Neutrophil (primary cell): ENCODE measurements around the gene PTPRN2.

Source experiments
- H3K27ac ChIP-seq: fragments of 200-600 bp; sonication (generic); 2 replicates; pipeline ENCODE4 v1.5.1; 2016; ENCODE audit warnings: mild to moderate bottlenecking, moderate library complexity
- H3K27me3 ChIP-seq: fragments of 200-600 bp; sonication (generic); 2 replicates; pipeline ENCODE4 v1.6.0; 2016; ENCODE audit warnings: mild to moderate bottlenecking
- H3K36me3 ChIP-seq: fragments of 200-600 bp; sonication (generic); 2 replicates; pipeline ENCODE4 v1.5.1; 2017
- H3K4me1 ChIP-seq, 2 experiments: fragments of 200-600 bp in 1 of 2; sonication (generic) in 1 of 2; 1 replicate in 1 of 2; 2 replicates in 1 of 2; pipeline versions ENCODE4 v1.5.1 to v1.6.1; 2013 to 2016; ENCODE audit warnings: low read depth in 1 of 2, low read length in 1 of 2, mild to moderate bottlenecking in 1 of 2, moderate library complexity in 1 of 2; ENCODE audit not compliant: control insufficient read depth in 1 of 2, insufficient read depth in 1 of 2
- H3K4me3 ChIP-seq, 2 experiments: fragments of 200-600 bp in 1 of 2; sonication (generic) in 1 of 2; 1 replicate in 1 of 2; 2 replicates in 1 of 2; pipeline ENCODE4 v1.5.1; 2013 to 2016; ENCODE audit warnings: low read depth in 1 of 2, low read length in 1 of 2, mild to moderate bottlenecking in 1 of 2, moderate library complexity in 1 of 2
- H3K9me3 ChIP-seq: fragments of 200-600 bp; sonication (generic); 2 replicates; pipeline ENCODE4 v1.5.1; 2016
- CTCF ChIP-seq: fragments of 200-600 bp; sonication (generic); IDR thresholded peaks from 2 replicates; pipeline ENCODE4 v1.5.1; 2016; ENCODE audit warnings: antibody characterized with exemption

PTPRN2 gene

DNA sequence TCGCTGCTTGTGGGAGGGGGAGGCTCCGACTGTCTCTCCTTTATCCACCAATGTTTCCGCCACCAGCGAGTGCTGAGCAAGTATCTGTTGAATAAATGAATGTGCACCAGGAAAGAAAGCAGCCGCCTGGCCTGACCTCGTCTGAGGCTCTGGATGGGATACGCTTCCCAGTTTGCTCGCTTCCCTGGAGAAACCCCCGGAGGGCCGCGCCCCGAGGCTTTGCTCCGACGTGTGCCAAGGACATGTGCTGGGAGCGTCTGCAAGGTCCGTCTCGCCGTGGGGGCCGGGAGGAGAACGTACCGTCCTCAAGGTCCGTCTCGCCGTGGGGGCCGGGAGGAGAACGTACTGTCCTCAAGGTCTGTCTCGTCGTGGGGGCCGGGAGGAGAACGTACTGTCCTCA, 714.4 kb downstream of the PTPRN2 start:
- H3K9me3 ChIP-seq = no peaks in the 10 kb centered on the region
- no peak overlapping the region for H3K27ac ChIP-seq
- no peaks in the 10 kb centered on the region for H3K27me3 ChIP-seq
- no peak for TF ChIP-seq CTCF
- no peaks in the 10 kb centered on the region for H3K4me1 ChIP-seq
- H3K4me3 ChIP-seq = no peak overlapping the region
- H3K36me3 ChIP-seq = no peaks in the 10 kb centered on the region

- H3K4me1 ChIP-seq = no peaks in the 10 kb centered on the region
- no peaks in the 10 kb centered on the region for H3K36me3 ChIP-seq
- H3K27ac ChIP-seq = no peak overlapping the region
- no peak for TF ChIP-seq CTCF
- no peak overlapping the region for H3K4me3 ChIP-seq
- no peaks in the 10 kb centered on the region for H3K27me3 ChIP-seq
- H3K9me3 ChIP-seq = no peaks in the 10 kb centered on the region
Observed at GRCh38 chr7:157872447-157872846, 715.2 kb downstream of the PTPRN2 start.

DNA sequence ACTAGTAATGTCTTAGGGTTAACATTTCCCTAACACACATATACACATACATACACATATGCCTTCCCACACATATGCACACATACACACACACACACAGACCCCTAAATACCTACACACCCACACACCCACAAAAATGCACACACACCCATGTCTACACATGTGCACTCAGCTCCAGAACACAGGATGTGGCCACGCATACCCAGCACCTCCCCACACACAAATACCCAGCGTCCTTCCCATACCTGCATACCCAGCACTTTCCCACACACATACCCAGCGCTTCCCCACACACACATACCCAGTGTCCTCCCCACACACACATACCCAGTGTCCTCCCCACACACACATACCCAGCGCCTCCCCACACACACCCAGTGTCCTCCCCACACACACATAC, 715.9 kb downstream of the PTPRN2 start:
- Histone ChIP-seq H3K4me3 (no peak overlapping the region), H3K9me3 (no peaks in the 10 kb centered on the region), H3K27ac (no peak overlapping the region), H3K4me1 (no peaks in the 10 kb centered on the region), H3K27me3 (no peaks in the 10 kb centered on the region), H3K36me3 (no peaks in the 10 kb centered on the region)
- no peak for TF ChIP-seq CTCF

DNA sequence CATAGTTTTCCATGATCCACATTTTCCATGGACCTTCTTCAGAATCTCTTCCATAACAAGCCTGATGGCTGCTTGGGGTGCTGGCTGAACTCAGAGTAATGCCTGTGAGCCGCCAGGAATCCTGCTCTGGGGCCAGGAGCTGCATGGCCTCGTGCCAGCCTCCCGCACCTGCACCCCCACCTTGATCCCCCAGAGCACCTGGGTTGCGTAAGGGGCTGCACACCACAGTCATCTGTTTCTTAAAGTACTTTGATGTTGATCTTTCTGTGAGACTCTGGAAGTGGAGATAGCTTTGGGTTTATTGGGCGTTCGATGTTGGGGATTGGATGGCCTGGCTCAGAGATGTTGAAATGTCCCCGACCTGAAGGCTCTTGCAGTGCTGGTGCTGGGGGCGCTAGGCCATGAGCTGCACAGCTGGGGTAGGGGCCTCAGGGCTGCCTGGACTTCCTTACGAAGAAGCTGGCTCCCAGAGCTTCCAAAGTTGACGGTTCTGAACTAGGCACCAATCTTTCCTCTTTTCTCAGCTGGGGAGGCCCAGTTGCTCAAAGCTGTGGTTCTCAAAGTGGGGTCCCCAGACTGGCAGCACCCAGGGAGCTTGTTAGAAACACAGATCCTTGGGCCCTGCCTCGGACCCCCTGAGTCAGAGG, 716.9 kb downstream of the PTPRN2 start:
- Histone ChIP-seq H3K27ac (no peak overlapping the region), H3K36me3 (no peaks in the 10 kb centered on the region), H3K4me1 (no peaks in the 10 kb centered on the region), H3K4me3 (no peak overlapping the region), H3K27me3 (no peaks in the 10 kb centered on the region), H3K9me3 (no peaks in the 10 kb centered on the region)
- TF ChIP-seq CTCF = no peak

GRCh38 chr7:157869793-157870192, 717.8 kb downstream of the PTPRN2 start:
- Histone ChIP-seq H3K27me3 (no peaks in the 10 kb centered on the region), H3K4me3 (no peak overlapping the region), H3K27ac (no peak overlapping the region), H3K4me1 (no peaks in the 10 kb centered on the region), H3K36me3 (peaks cover 8% of the 10 kb centered on the region), H3K9me3 (no peaks in the 10 kb centered on the region)
- no peak for TF ChIP-seq CTCF
